ENCODE results near the gene NSG1.
"Not testable (repeated sequence)": the region's sequence is repeated elsewhere in the genome, so short reads cannot be mapped to it uniquely, and the experiment has no call there.

Gene NSG1

GRCh38 chr4:4417886-4418285 lies 31.0 kb downstream of the NSG1 start:
- TF ChIP-seq CTCF (IDR thresholded peaks at IDR 0.05; ENCODE audit: low read depth, low read length): no peak
- H3K4me3 ChIP-seq (ENCODE audit: low read depth, low read length): no peak overlapping the region

GRCh38 chr4:4418676-4419390 lies 31.9 kb downstream of the NSG1 start:
- no peak for TF ChIP-seq CTCF (IDR thresholded peaks at IDR 0.05; ENCODE audit: low read depth, low read length)
- no peak overlapping the region for H3K4me3 ChIP-seq (ENCODE audit: low read depth, low read length)

GRCh38 chr4:4419896-4420295 lies 33.0 kb downstream of the NSG1 start:
- no peak for TF ChIP-seq CTCF (IDR thresholded peaks at IDR 0.05; ENCODE audit: low read depth, low read length)
- no peak overlapping the region for H3K4me3 ChIP-seq (ENCODE audit: low read depth, low read length)

GRCh38 chr4:4420421-4420820 lies 33.5 kb downstream of the NSG1 start:
- H3K4me3 ChIP-seq (ENCODE audit: low read depth, low read length): no peak overlapping the region
- TF ChIP-seq CTCF (IDR thresholded peaks at IDR 0.05; ENCODE audit: low read depth, low read length): no peak

- no peak overlapping the region for H3K4me3 ChIP-seq (ENCODE audit: low read depth, low read length)
- TF ChIP-seq CTCF (IDR thresholded peaks at IDR 0.05; ENCODE audit: low read depth, low read length): no peak
These were observed 34.5 kb downstream of the NSG1 start for GRCh38 chr4:4421356-4421755.

GRCh38 chr4:4422117-4422516 lies 35.2 kb downstream of the NSG1 start:
- not testable (repeated sequence) for H3K4me3 ChIP-seq (ENCODE audit: low read depth, low read length)

GRCh38 chr4:4422856-4423499 lies 36.1 kb downstream of the NSG1 start:
- TF ChIP-seq CTCF (IDR thresholded peaks at IDR 0.05; ENCODE audit: low read depth, low read length): no peak

More at GRCh38 chr4:4422856-4423499, 36.1 kb downstream of the NSG1 start:
- H3K4me3 ChIP-seq (ENCODE audit: low read depth, low read length): no peak overlapping the region

All from WI38 (cell line).